ENCODE results near the gene CALN1.

DNA sequence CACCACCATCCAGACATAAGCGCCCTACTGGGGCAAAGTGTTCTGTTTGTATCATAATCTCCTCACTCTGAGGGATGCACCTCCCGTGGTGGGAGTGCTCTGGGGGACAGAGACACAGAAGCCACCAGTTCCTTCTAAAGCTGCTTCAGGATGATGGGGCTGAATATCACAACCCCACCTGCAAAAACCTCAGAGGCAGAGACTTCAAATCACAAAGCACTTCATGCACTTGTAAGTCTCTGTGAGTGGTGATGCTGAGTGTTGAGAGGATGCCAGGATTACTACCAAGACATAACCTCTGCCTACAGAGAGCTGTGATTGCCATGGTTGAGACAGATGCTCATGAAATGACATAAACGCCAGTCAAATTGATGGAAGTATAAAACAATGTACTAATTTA lies 255.5 kb downstream of the CALN1 start:
- TF ChIP-seq, protein P1, sequence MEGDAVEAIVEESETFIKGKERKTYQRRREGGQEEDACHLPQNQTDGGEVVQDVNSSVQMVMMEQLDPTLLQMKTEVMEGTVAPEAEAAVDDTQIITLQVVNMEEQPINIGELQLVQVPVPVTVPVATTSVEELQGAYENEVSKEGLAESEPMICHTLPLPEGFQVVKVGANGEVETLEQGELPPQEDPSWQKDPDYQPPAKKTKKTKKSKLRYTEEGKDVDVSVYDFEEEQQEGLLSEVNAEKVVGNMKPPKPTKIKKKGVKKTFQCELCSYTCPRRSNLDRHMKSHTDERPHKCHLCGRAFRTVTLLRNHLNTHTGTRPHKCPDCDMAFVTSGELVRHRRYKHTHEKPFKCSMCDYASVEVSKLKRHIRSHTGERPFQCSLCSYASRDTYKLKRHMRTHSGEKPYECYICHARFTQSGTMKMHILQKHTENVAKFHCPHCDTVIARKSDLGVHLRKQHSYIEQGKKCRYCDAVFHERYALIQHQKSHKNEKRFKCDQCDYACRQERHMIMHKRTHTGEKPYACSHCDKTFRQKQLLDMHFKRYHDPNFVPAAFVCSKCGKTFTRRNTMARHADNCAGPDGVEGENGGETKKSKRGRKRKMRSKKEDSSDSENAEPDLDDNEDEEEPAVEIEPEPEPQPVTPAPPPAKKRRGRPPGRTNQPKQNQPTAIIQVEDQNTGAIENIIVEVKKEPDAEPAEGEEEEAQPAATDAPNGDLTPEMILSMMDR (IDR thresholded peaks at IDR 0.05): no peak
- no peak for TF ChIP-seq POLR2A (IDR thresholded peaks at IDR 0.05)
